K562 (cell line): ENCODE results near the gene GPR37. TPM values are rescaled to one million over a fixed set of nuclear protein-coding genes. Genes with fewer than 3 reads are reported as not detected.
A peak's percentile ranks its signal among the peaks of the same experiment; 100 is the strongest.

Experiments used
- ARID1B ChIP-seq: fragments of 450-650 bp; IDR thresholded peaks from 2 replicates; pipeline ENCODE4 v1.6.1; 2016; ENCODE audit warnings: antibody characterized with exemption, mild to moderate bottlenecking, inconsistent platforms
- CEBPB ChIP-seq: fragments of 450-650 bp; IDR thresholded peaks from 2 replicates; pipeline ENCODE4 v1.6.1; 2016; ENCODE audit warnings: missing genetic modification characterization, missing compliant biosample characterization
- DACH1 ChIP-seq: fragments of 450-650 bp; IDR thresholded peaks from 2 replicates; pipeline ENCODE4 v1.6.1; 2018; ENCODE audit not compliant: partially characterized antibody
- EGR1 ChIP-seq: fragments of 450-650 bp; conservative IDR thresholded peaks from 2 replicates; pipeline ENCODE4 v1.6.1; 2017; ENCODE audit warnings: mild to moderate bottlenecking
- ELF4 ChIP-seq: fragments of 450-650 bp; formaldehyde crosslinking; IDR thresholded peaks from 2 replicates; pipeline ENCODE4 v1.4.0; 2022; ENCODE audit warnings: missing genetic modification characterization
- MEIS2 ChIP-seq: fragments of 450-650 bp; IDR thresholded peaks from 2 replicates; pipeline ENCODE4 v1.6.1; 2014; ENCODE audit warnings: mild to moderate bottlenecking; ENCODE audit not compliant: partially characterized antibody
- PHF21A ChIP-seq: fragments of 450-650 bp; IDR thresholded peaks from 2 replicates; pipeline ENCODE4 v1.6.1; 2017; ENCODE audit warnings: low read depth, borderline replicate concordance
- POLR2A ChIP-seq: fragments of 450-650 bp; conservative IDR thresholded peaks from 2 replicates; pipeline ENCODE4 v1.6.1; 2016
- PRMT5 ChIP-seq: sonication (generic); formaldehyde crosslinking; IDR thresholded peaks from 2 replicates; pipeline ENCODE4 v1.5.0; 2020; ENCODE audit warnings: missing genetic modification reagents
- RAD21 ChIP-seq, 2 experiments: fragments of 250-450 bp in 1 of 2; fragments of 450-650 bp in 1 of 2; sonication (Bioruptor Pico) in 1 of 2; formaldehyde crosslinking in 1 of 2; IDR thresholded peaks in 1 of 2; conservative IDR thresholded peaks in 1 of 2; 2 replicates each; pipeline versions ENCODE4 v1.4.0 to v1.8.0; 2020 to 2022; ENCODE audit warnings: mild to moderate bottlenecking in 2 of 2, moderate library complexity in 1 of 2
- RREB1 ChIP-seq: fragments of 250-450 bp; sonication (Bioruptor Pico); IDR thresholded peaks from 2 replicates; pipeline ENCODE4 v1.4.0; 2020
- SMARCE1 ChIP-seq: fragments of 450-650 bp; IDR thresholded peaks from 2 replicates; pipeline ENCODE4 v1.7.1; 2016; ENCODE audit warnings: mild to moderate bottlenecking
- SMC3 ChIP-seq: conservative IDR thresholded peaks from 2 replicates; pipeline ENCODE4 v1.6.1; 2011; ENCODE audit warnings: low read depth, low read length, improper control_type of control experiment; ENCODE audit not compliant: insufficient read depth
- ZBTB26 ChIP-seq: fragments of 450-650 bp; formaldehyde crosslinking; IDR thresholded peaks from 2 replicates; pipeline ENCODE4 v1.4.0; 2022; ENCODE audit warnings: missing genetic modification characterization
- ZNF384 ChIP-seq: IDR thresholded peaks from 2 replicates; pipeline ENCODE4 v1.6.1; 2012; ENCODE audit warnings: low read depth, low read length, improper control_type of control experiment
- polyA plus RNA-seq, 8 experiments: library from polyadenylated mRNA; depleted of rRNA in 4 of 8; stranded (reverse) in 5 of 8; unstranded in 3 of 8; fragments of >200 nt; fragmentation: Nextera tagmentation in 2 of 8; fragmentation: Illumina TruSeq in 1 of 8; extraction: Ambion mirVana in 2 of 8; extraction: Trizol in 1 of 8; gene quantifications; 2 replicates each; pipeline versions ENCODE4 v1.2.1 to v1.2.3, GENCODE V29; 2011 to 2014; ENCODE audit warnings: inconsistent platforms in 1 of 8, missing spikeins in 1 of 8
- total RNA-seq, 7 experiments: library from RNA; depleted of rRNA in 6 of 7; stranded (reverse); fragments of >200 nt in 6 of 7; fragmentation: Illumina TruSeq in 2 of 7; extraction: Trizol in 2 of 7; gene quantifications; 2 replicates each; pipeline versions ENCODE4 v1.2.1 to v1.2.3, GENCODE V29; 2011 to 2021; ENCODE audit warnings: low replicate concordance in 1 of 7
- TF ChIP-seq, protein P1 (sequence below): fragments of 450-650 bp; formaldehyde crosslinking; IDR thresholded peaks from 2 replicates; pipeline ENCODE4 v1.4.0; 2022; ENCODE audit warnings: missing genetic modification characterization

GPR37 gene
- total and polyA plus RNA-seq, 9 of the 15 experiments (the other 6 are each of a cell fraction or from before 2014, with no cell fraction given): 0.03 TPM; not detected in 8

DNA sequence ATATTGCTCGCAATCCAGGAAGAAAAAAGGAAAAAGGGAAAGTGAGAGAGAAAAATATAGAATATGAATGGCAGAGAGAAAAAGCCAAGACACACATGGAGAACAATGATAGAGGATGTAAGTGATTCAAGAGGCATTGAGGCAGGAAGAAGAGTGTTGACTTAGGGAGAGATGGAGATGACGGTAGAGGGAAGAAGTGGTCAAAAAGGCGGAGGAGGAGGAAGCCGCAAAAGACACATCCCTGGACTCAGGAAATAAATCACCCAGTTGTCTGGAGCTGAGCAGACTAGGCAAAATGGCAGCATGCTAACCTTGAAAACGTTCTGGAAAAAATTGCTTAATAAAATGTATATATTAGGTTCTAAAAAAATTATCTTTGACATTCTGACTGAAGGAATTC lies 17.7 kb upstream of the GPR37 start (continued):
- TF ChIP-seq RREB1: 0 out of 2 replicates have a peak, but pooled peaks have one; percentile 31
- TF ChIP-seq ZBTB26 (CRISPR knock-in tag): 0 out of 2 replicates have a peak, but pooled peaks have one; percentile 40
- no peak for TF ChIP-seq DACH1
- TF ChIP-seq POLR2A: no peak
- TF ChIP-seq PHF21A: no peak
- TF ChIP-seq SMC3: no peak
- 0 out of 2 replicates have a peak, but pooled peaks have one; percentile 72 for TF ChIP-seq ELF4 (CRISPR knock-in tag)
- TF ChIP-seq PRMT5 (CRISPR knock-in tag): no peak
- no peak for TF ChIP-seq CEBPB (tag)
- TF ChIP-seq, protein P1, sequence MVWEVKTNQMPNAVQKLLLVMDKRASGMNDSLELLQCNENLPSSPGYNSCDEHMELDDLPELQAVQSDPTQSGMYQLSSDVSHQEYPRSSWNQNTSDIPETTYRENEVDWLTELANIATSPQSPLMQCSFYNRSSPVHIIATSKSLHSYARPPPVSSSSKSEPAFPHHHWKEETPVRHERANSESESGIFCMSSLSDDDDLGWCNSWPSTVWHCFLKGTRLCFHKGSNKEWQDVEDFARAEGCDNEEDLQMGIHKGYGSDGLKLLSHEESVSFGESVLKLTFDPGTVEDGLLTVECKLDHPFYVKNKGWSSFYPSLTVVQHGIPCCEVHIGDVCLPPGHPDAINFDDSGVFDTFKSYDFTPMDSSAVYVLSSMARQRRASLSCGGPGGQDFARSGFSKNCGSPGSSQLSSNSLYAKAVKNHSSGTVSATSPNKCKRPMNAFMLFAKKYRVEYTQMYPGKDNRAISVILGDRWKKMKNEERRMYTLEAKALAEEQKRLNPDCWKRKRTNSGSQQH (CRISPR knock-in tag): 0 out of 2 replicates have a peak, but pooled peaks have one; percentile 28
- peak; percentile 92 for TF ChIP-seq MEIS2
- TF ChIP-seq SMARCE1: peak; percentile 74; the same call in 1 of the 2 replicates
- TF ChIP-seq EGR1: peak; percentile 29; the same call in 1 of the 2 replicates
- no peak for TF ChIP-seq ZNF384
- TF ChIP-seq RAD21 (CRISPR knock-in tag; conservative IDR thresholded peaks at IDR 0.05 in 1 of 2, IDR thresholded peaks at IDR 0.05 in 1 of 2): 0 out of 4 replicates have a peak, but pooled peaks of 1 of the 2 experiments have one; percentile 10
- TF ChIP-seq ARID1B: peak; percentile 74
